ENCODE results near the gene PLEKHG4B. TPM values are rescaled to one million over a fixed set of nuclear protein-coding genes. Genes with fewer than 3 reads are reported as not detected.

The PLEKHG4B gene
- total and polyA plus RNA-seq, 2 of the 8 experiments (the other 6 are each of a cell fraction or from before 2014, with no cell fraction given): 31.1 to 43.6 TPM

DNA sequence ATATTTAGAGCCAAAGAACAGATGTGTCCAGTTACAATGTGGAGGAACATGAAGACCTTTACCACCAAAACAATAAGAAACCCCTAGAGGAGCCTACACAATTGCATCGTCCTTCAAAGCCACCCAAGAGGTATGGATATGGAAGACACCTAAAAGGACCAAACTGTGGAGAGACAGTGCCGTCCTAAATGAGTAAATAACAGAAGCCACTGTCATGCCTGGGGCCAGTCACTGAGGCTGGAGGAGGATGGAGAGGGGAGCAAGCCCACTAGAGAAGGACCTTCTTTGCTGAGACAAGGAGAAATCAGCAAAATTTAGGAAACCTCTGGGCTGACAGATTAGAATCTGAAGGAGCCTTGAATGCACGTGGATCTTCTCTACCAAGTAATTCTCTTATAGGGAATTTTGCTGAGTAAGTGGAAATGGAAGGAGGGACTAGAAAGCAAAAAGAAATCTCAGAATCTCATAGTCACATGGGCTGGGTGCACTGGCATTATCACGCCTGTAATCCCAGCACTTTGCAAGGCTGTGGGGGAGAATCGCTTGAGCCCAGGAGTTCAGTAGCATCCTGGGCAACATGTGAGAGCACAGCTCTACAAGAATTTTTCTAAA is 27.6 kb downstream of the PLEKHG4B start:
- no peak for DNase-seq (ENCODE audit: low read depth in 1 of 2, low spot score in 2 of 2)
- H3K79me2 ChIP-seq (ENCODE audit: control insufficient read depth in 1 of 2, insufficient read depth in 2 of 2, low read length in 2 of 2): peaks cover 0 to 11% of the 10 kb centered on the region in 2 experiments; a peak in 2 of 4 replicates

More for the DNA sequence above, 27.6 kb downstream of the PLEKHG4B start:
- peaks cover 11 to 17% of the 10 kb centered on the region in 2 experiments; a peak in 3 of 4 replicates for H3K9me3 ChIP-seq (ENCODE audit: insufficient read depth in 2 of 2, low read depth in 1 of 2, low read length in 1 of 2)
- no peak for FAIRE-seq
- H3K4me2 ChIP-seq (ENCODE audit: insufficient read depth in 1 of 2, low read depth in 2 of 2, low read length in 2 of 2): no peak overlapping the region
- H4K5ac ChIP-seq (ENCODE audit: insufficient read length, low read depth, low read length): no peak overlapping the region
- H3K79me1 ChIP-seq (ENCODE audit: low read depth, low read length): 0 out of 2 replicates have a peak, but pooled peaks cover 2% of the 10 kb centered on the region
- H4K91ac ChIP-seq (replicated peaks; ENCODE audit: insufficient read length, low read length): no peak overlapping the region
- no peak overlapping the region for H3K4me3 ChIP-seq (ENCODE audit: extremely low read depth in 1 of 4, insufficient read depth in 2 of 4, low read depth in 3 of 4, low read length in 4 of 4)
- no peak overlapping the region for H2BK120ac ChIP-seq (replicated peaks; ENCODE audit: low read depth, low read length)
- H3K56ac ChIP-seq (replicated peaks; ENCODE audit: insufficient read length, low read depth, low read length): no peak overlapping the region
- H4K20me1 ChIP-seq (replicated peaks in 1 of 2; ENCODE audit: control insufficient read depth in 1 of 2, insufficient read depth in 2 of 2, low read length in 2 of 2): peaks cover 0 to 1% of the 10 kb centered on the region in 2 experiments
- 87% methylated on average over 5 of the region's 5 CpGs; no CpG with 5 or more reads in 1 of the 2 experiments for WGBS, 2 experiments (ENCODE audit: extremely low coverage in 1 of 2, insufficient coverage in 1 of 2, insufficient read length in 1 of 2, insufficient replicate concordance in 2 of 2, low coverage in 1 of 2, low lambda C conversion rate in 2 of 2, missing lambda C conversion rate in 1 of 2)
- no peak overlapping the region for H2BK20ac ChIP-seq (ENCODE audit: low read length)
- no peak overlapping the region for H2BK5ac ChIP-seq (ENCODE audit: low read depth, low read length)
- H3K23ac ChIP-seq (ENCODE audit: insufficient read length): no peak overlapping the region
- H4K8ac ChIP-seq (ENCODE audit: extremely low read depth, insufficient read depth, low read length): no peak overlapping the region
- CTCF ChIA-PET (ENCODE audit: partially characterized antibody): no interaction called here
- H3K14ac ChIP-seq (ENCODE audit: insufficient read length): no peak overlapping the region
- no peak overlapping the region for H2BK12ac ChIP-seq (ENCODE audit: low read depth, low read length)
- H3K9ac ChIP-seq (replicated peaks in 1 of 4; ENCODE audit: extremely low read depth in 1 of 4, low read depth in 3 of 4, low read length in 3 of 4): no peak overlapping the region
- no peaks in the 10 kb centered on the region for H3K4me1 ChIP-seq (replicated peaks in 1 of 4; ENCODE audit: control insufficient read depth in 3 of 4, insufficient read depth in 4 of 4, low read length in 3 of 4)
- no peaks in the 10 kb centered on the region for H3K23me2 ChIP-seq (ENCODE audit: low read depth, low read length)
- H3K18ac ChIP-seq (ENCODE audit: extremely low read depth, low read length): no peak overlapping the region
- H3K27ac ChIP-seq (ENCODE audit: low read depth, low read length): no peak overlapping the region
- peaks cover 13 to 69% (median 45%) of the 10 kb centered on the region in 4 experiments for H3K36me3 ChIP-seq (ENCODE audit: control insufficient read depth in 2 of 4, insufficient read depth in 4 of 4, low read length in 3 of 4)
- H3K27me3 ChIP-seq (replicated peaks in 1 of 4; ENCODE audit: control insufficient read depth in 3 of 4, extremely low read depth in 1 of 4, insufficient read depth in 3 of 4, low read length in 3 of 4): no peaks in the 10 kb centered on the region
- H2AFZ ChIP-seq (ENCODE audit: low read length): no peak overlapping the region
- H3K4ac ChIP-seq (replicated peaks; ENCODE audit: insufficient read length, low read depth, low read length): no peak overlapping the region
- H2BK15ac ChIP-seq (ENCODE audit: low read length): no peak overlapping the region
- H2AK5ac ChIP-seq (ENCODE audit: low read depth, low read length): no peak overlapping the region
- POLR2A ChIA-PET (ENCODE audit: partially characterized antibody): no interaction called here
- peak; percentile 60; the same call in 1 of the 2 replicates for TF ChIP-seq MAFK (IDR thresholded peaks at IDR 0.05; ENCODE audit: low read depth, low read length)
- TF ChIP-seq HDAC2 (IDR thresholded peaks at IDR 0.05; ENCODE audit: borderline replicate concordance in 1 of 2, low read depth in 2 of 2, low read length in 2 of 2): no peak
